ENCODE measurements around the gene KATNB1.
"Not testable (repeated sequence)": the region's sequence is repeated elsewhere in the genome, so short reads cannot be mapped to it uniquely, and the experiment has no call there.

Gene KATNB1

GRCh38 chr16:57701759-57702371, 33.7 kb upstream of the KATNB1 start:
- no peak for DNase-seq (ENCODE audit: low read depth in 2 of 2)

DNA sequence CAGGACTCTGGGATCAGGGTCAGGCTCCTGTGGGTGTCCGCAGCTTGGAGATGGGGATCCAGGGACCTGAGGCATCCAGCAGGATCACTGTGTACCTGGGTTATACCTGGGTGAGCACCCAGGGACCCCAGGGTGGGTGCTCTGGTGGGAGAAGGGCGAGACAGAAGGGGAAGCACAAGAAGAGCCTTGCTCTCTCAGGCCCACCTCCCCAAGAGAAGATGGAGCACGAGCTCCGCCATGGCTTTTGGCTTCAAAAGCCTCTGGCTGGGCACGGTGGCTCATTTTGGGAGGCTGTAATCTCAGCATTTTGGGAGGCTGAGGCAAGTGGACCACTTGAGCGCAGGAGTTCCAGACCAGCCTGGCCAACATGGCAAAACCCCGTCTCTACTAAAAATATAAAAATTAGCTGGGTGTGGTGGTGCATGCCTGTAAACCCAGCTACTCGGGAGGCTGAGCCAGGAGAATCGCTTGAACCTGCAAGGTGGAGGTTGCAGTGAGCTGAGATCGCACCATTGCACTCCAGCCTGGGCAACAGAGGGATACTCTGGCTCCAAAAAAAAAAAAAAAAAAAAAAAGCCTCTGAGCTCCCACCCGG, 32.1 kb upstream of the KATNB1 start:
- DNase-seq (ENCODE audit: low read depth in 2 of 2): no peak

- no peak for DNase-seq (ENCODE audit: low read depth in 2 of 2)
Measured at GRCh38 chr16:57704011-57704904, 31.3 kb upstream of the KATNB1 start.

- DNase-seq (ENCODE audit: low read depth in 2 of 2): no peak
Measured at GRCh38 chr16:57704905-57705852, 30.4 kb upstream of the KATNB1 start.

DNA sequence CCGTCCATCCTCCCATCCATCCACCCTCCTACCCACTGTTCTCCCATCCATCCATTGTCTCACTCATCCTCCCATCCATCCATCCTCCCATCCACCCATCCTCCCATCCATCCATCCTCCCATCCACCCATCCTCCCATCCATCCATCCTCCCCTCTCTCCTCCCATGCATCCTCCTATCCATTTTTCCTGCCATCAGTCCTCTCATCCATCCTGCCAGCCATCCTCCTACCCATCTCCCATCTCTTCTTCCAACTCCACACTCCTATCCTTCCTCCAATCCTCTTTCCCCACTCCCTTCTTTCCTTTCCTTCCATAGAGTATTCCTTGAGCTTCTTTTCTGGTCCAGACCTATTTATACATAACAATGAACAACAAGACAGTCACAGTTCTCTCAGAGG, 28.9 kb upstream of the KATNB1 start:
- DNase-seq (ENCODE audit: low read depth in 2 of 2): no peak

DNA sequence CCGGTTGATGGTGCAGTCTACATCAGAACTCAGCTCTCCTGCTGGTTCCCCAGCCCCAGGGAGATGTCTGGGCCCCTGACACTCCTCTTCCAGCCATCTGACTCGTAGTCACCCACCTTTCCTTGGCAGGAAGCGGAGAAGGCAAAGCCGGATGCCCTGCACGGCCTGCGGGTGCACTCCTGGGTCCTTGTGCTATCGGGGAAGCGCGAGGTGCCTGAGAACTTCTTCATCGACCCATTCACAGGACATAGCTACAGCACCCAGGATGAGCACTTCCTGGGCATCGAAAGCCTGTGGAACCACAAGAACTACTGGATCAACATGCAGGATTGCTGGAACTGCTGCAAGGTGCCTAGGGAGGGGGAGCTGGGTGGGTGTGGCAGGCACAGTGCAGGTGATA, 28.2 kb upstream of the KATNB1 start:
- DNase-seq (ENCODE audit: low read depth in 2 of 2): no peak

GRCh38 chr16:57708168-57708567, 27.4 kb upstream of the KATNB1 start:
- DNase-seq (ENCODE audit: low read depth in 2 of 2): no peak

GRCh38 chr16:57709663-57710062, 25.9 kb upstream of the KATNB1 start:
- no peak for DNase-seq (ENCODE audit: low read depth in 2 of 2)

- DNase-seq (ENCODE audit: low read depth in 2 of 2): no peak
Measured at GRCh38 chr16:57711346-57711745, 24.2 kb upstream of the KATNB1 start.

DNA sequence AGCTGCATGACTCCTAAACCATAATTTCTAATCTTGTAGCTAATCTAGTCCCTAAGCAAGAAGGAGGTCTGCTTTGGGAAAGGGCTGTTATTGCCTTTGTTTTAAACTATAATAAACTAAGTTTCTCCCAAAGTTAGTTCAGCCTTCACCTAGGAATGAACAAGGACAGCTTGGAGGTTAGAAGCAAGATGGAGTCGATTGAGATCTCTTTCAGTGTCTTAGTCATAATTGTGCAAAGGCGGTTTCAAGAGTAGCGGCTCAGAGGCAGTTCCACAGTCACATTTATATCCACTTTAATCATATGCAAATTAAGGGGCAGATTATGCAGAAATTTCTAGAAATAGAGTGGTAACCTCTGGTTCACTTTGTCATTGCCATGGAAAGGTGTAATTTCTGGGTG, 23.6 kb upstream of the KATNB1 start:
- DNase-seq (ENCODE audit: low read depth in 2 of 2): no peak

GRCh38 chr16:57712569-57712968, 23.0 kb upstream of the KATNB1 start:
- not testable (repeated sequence) for DNase-seq (ENCODE audit: low read depth in 2 of 2)

- DNase-seq (ENCODE audit: low read depth in 2 of 2): no peak
Measured at GRCh38 chr16:57713596-57713995, 22.0 kb upstream of the KATNB1 start.

DNA sequence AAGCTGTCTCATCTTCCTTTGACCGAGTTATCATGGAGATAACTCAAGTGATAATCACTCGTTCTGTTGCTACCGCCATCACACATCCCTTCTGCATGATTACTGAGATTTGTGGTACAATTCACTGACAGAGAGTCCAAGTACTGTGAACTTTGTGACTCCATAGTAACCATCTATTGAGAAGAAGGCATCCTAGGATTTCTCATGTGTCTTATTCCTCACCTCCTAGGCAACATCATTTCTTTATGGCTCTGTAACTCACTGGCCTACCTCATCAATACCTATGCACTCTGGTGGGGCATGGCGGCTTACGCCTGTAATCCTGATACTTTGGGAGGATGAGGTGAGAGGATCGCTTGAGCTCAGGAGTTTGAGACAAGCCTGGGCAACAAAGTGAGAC, 21.5 kb upstream of the KATNB1 start:
- no peak for DNase-seq (ENCODE audit: low read depth in 2 of 2)

GRCh38 chr16:57720142-57720575, 15.4 kb upstream of the KATNB1 start:
- DNase-seq (ENCODE audit: low read depth in 2 of 2): no peak

GRCh38 chr16:57721356-57722209, 14.0 kb upstream of the KATNB1 start:
- DNase-seq (ENCODE audit: low read depth in 2 of 2): no peak

GRCh38 chr16:57722210-57722499, 13.4 kb upstream of the KATNB1 start:
- no peak for DNase-seq (ENCODE audit: low read depth in 2 of 2)

DNA sequence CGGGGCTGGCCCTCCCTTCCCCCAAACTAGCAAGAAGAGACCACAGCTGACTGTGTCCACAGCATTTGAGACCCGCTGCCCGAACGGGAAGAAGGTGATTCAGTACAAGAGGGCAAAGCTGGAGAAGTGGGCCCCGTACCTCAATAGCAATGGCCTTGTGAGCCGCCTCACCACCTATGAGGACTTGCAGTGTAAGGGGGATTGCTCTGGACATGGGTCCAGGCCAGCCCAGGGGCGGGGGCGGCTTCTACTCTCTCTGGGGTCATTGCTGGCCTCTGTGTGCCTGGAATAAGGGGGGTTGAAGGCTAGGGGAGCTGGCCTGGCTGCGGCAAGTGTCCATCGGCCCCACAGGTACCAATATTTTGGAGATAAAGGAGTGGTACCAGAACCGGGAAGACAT, 12.9 kb upstream of the KATNB1 start:
- no peak for DNase-seq (ENCODE audit: low read depth in 2 of 2)

GRCh38 chr16:57723170-57723569, 12.4 kb upstream of the KATNB1 start:
- DNase-seq (ENCODE audit: low read depth in 2 of 2): no peak

DNA sequence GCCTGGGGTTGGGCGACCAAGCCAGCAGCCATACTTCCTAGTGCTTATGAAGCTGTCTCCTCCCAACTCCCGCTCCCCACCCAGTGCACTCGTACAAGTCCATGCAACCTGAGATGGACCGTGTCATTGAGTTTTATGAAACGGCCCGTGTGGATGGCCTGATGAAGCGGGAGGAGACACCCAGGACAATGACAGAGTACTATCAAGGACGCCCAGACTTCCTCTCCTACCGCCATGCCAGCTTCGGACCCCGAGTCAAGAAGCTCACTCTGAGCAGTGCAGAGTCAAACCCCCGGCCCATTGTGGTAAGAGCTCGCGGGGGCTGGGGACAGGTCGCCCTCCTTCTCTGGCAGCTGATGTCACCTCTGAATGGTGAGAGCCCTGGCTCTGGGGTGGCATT, 11.0 kb upstream of the KATNB1 start:
- DNase-seq (ENCODE audit: low read depth in 2 of 2): no peak

- DNase-seq (ENCODE audit: low read depth in 2 of 2): no peak
Measured at GRCh38 chr16:57725151-57725550, 10.4 kb upstream of the KATNB1 start.

GRCh38 chr16:57725554-57725953, 10.0 kb upstream of the KATNB1 start:
- no peak for DNase-seq (ENCODE audit: low read depth in 2 of 2)

All from activated CD8-positive, alpha-beta memory T cell treated with anti-CD3 and anti-CD28 coated beads for 4 hours (primary cell).